GM18498 (cell line): ENCODE results near the gene TCF15.
"Not testable (repeated sequence)": the region's sequence is repeated elsewhere in the genome, so short reads cannot be mapped to it uniquely, and the experiment has no call there.

Experiments used
- ATAC-seq: cut with Tn5 transposase; IDR thresholded peaks from one replicate; pipeline ENCODE4 v1.9.1; 2021; ENCODE audit warnings: mild to moderate bottlenecking, moderate library complexity; ENCODE audit not compliant: unreplicated experiment

TCF15 gene

GRCh38 chr20:642398-643174 is 32.5 kb upstream of the TCF15 start:
- ATAC-seq, result no peak

GRCh38 chr20:642013-642397 is 31.9 kb upstream of the TCF15 start:
- ATAC-seq, result not testable (repeated sequence)

GRCh38 chr20:641516-641875 is 31.4 kb upstream of the TCF15 start:
- no peak for ATAC-seq

GRCh38 chr20:640674-641515 is 30.8 kb upstream of the TCF15 start:
- ATAC-seq, result no peak

GRCh38 chr20:638579-638978 is 28.5 kb upstream of the TCF15 start:
- no peak for ATAC-seq

GRCh38 chr20:637559-637958 is 27.4 kb upstream of the TCF15 start:
- ATAC-seq, result no peak

GRCh38 chr20:635893-636338 is 25.8 kb upstream of the TCF15 start:
- no peak for ATAC-seq

- ATAC-seq, result no peak
These were observed 25.2 kb upstream of the TCF15 start for GRCh38 chr20:635028-635892.

GRCh38 chr20:634148-634925 is 24.2 kb upstream of the TCF15 start:
- ATAC-seq, result no peak

- no peak for ATAC-seq
These were observed 21.0 kb upstream of the TCF15 start for GRCh38 chr20:631101-631500.

GRCh38 chr20:626579-626978 is 16.5 kb upstream of the TCF15 start:
- ATAC-seq, result no peak

- ATAC-seq, result no peak
These were observed 15.3 kb upstream of the TCF15 start for GRCh38 chr20:625360-625932.

GRCh38 chr20:623704-624103 is 13.6 kb upstream of the TCF15 start:
- ATAC-seq, result no peak

- no peak for ATAC-seq
These were observed 12.9 kb upstream of the TCF15 start for GRCh38 chr20:623021-623420.

GRCh38 chr20:622161-622560 is 12.1 kb upstream of the TCF15 start:
- no peak for ATAC-seq

GRCh38 chr20:621125-621756 is 11.1 kb upstream of the TCF15 start:
- ATAC-seq, result no peak

GRCh38 chr20:620246-620645 is 10.1 kb upstream of the TCF15 start:
- no peak for ATAC-seq

- ATAC-seq, result no peak
These were observed 8.9 kb upstream of the TCF15 start for GRCh38 chr20:618980-619379.

GRCh38 chr20:617934-618690 is 8.0 kb upstream of the TCF15 start:
- ATAC-seq, result no peak
